ENCODE results near the gene PTPRR.

DNA sequence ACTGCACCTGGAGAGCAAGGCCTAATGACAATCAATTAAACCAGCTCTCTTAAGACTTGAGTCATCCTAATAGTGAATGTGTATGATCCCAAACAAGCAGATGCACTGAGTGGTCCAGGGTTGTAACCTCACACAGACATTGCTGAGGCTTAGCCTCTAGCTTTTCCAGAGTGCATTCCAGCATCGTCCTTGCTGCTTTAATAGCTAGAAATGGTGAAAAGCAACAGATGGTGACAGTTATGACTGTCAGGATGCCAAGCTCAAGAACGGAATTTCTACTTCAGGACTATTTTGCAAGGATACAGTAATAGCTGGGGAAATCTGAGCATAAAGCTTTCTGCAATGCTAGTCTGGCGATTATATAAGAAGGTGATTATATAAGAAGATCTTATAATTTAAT, 34.6 kb downstream of the PTPRR start:
- TF ChIP-seq CTCF (IDR thresholded peaks at IDR 0.05): no peak
- TF ChIP-seq POLR2A (IDR thresholded peaks at IDR 0.05): no peak

Data from gastroesophageal sphincter (tissue), 3 donors.